ENCODE data around the gene TRMT1.

GRCh38 chr19:13063461-13064091, 53.0 kb downstream of the TRMT1 start:
- TF ChIP-seq CTCF (conservative IDR thresholded peaks at IDR 0.05; ENCODE audit: low read depth, low read length) (no peak), EZH2 (IDR thresholded peaks at IDR 0.05; ENCODE audit: borderline replicate concordance, low read depth, low read length, poor library complexity, severe bottlenecking) (no peak)
